Activated naive CD4-positive, alpha-beta T cell treated with anti-CD3 and anti-CD28 coated beads for 36 hours (primary cell): Measurements from ENCODE around the gene NCKAP5. TPM values are rescaled to one million over a fixed set of nuclear protein-coding genes. Genes with fewer than 3 reads are reported as not detected.

Source experiments
- CTCF ChIA-PET: fragments of 350-600 bp; sonication (Branson Sonifier 250); formaldehyde crosslinking; loops from one replicate; lab custom pipeline; 2021; ENCODE audit warnings: antibody characterized with exemption; lab: Charles Lee
- DNase-seq: peaks from one replicate; pipeline ENCODE4 v3.0.0-alpha.2; 2020
- H3K27ac Mint-ChIP-seq: one replicate; pipeline ENCODE4 v1.8.0; 2021; ENCODE audit warnings: mild to moderate bottlenecking, mixed read lengths
- H3K27me3 Mint-ChIP-seq: one replicate; pipeline ENCODE4 v1.8.0; 2021; ENCODE audit warnings: low read depth, mixed read lengths
- H3K36me3 Mint-ChIP-seq: one replicate; pipeline ENCODE4 v1.8.0; 2021; ENCODE audit warnings: low read depth, mixed read lengths
- H3K4me1 Mint-ChIP-seq: one replicate; pipeline ENCODE4 v1.8.0; 2021; ENCODE audit warnings: low read depth, mixed read lengths
- H3K4me3 Mint-ChIP-seq: one replicate; pipeline ENCODE4 v1.8.0; 2021; ENCODE audit warnings: mild to moderate bottlenecking, moderate library complexity, mixed read lengths
- H3K9me3 Mint-ChIP-seq: one replicate; pipeline ENCODE4 v1.8.0; 2021; ENCODE audit warnings: mixed read lengths
- intact Hi-C: fragments of 100-400 bp; cut with micrococcal nuclease; formaldehyde crosslinking; loops from one replicate; pipeline ENCODE4 v1.15.1; 2023
- total RNA-seq, 2 experiments: library from RNA; stranded (reverse); gene quantifications; one replicate each; pipeline ENCODE4 v1.2.3, GENCODE V29; 2021

NCKAP5 gene
- total RNA-seq, 2 experiments from 2014 or later: not detected

DNA sequence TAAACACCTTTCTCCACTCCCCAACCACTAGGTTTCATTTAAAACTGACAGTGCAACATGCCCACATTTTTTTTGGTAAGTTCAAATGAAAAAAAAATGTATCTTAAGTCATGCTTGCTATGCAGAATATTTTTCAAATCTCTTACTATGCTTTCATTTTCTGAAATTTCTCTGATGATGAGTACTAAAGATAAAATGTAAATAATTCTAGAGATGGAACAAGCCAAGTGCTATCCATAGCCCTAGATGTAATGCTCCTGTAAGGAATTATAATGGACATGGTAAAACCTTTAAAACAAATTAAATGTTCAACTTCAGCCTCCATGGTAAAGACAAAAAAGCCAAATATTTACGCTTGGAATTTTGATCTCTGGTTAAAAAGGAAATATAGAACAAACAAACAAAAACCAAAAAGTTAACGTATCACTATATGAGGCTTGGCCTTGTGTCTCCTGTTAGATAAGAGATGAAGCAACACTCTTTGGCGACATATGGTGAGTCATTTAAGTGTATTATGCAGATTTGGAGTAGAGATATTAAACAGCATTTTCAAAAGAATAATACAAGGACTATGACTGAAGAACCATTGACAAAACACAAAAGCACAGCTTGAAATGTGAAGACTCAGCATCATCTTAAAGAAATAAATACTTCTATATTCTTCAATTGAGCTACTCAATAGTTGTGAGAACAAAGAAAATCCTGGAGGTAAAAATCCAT is 506.2 kb downstream of the NCKAP5 start:
- H3K36me3 Mint-ChIP-seq: no peaks in the 10 kb centered on the region
- CTCF ChIA-PET: no interaction called here
- no peak overlapping the region for H3K4me3 Mint-ChIP-seq
- DNase-seq: no peak
- H3K4me1 Mint-ChIP-seq: no peaks in the 10 kb centered on the region
- intact Hi-C loops: no loop called here
- no peak overlapping the region for H3K27ac Mint-ChIP-seq
- no peaks in the 10 kb centered on the region for H3K27me3 Mint-ChIP-seq
- peaks cover 3% of the 10 kb centered on the region for H3K9me3 Mint-ChIP-seq

GRCh38 chr2:133054297-133054696 is 514.0 kb downstream of the NCKAP5 start:
- Mint-ChIP-seq H3K9me3 (peaks cover 3% of the 10 kb centered on the region), H3K27ac (no peak overlapping the region), H3K27me3 (no peaks in the 10 kb centered on the region), H3K4me3 (no peak overlapping the region), H3K36me3 (no peaks in the 10 kb centered on the region), H3K4me1 (no peaks in the 10 kb centered on the region)
- CTCF ChIA-PET: no interaction called here
- no peak for DNase-seq
- intact Hi-C loops: no loop called here

GRCh38 chr2:133053541-133053940 is 514.7 kb downstream of the NCKAP5 start:
- Mint-ChIP-seq H3K4me1 (no peaks in the 10 kb centered on the region), H3K36me3 (no peaks in the 10 kb centered on the region), H3K27ac (no peak overlapping the region), H3K9me3 (peaks cover 3% of the 10 kb centered on the region), H3K27me3 (no peaks in the 10 kb centered on the region), H3K4me3 (no peak overlapping the region)
- intact Hi-C loops: no loop called here
- CTCF ChIA-PET: no interaction called here
- no peak for DNase-seq

- Mint-ChIP-seq H3K27ac (no peak overlapping the region), H3K27me3 (no peaks in the 10 kb centered on the region), H3K4me1 (no peaks in the 10 kb centered on the region), H3K4me3 (no peak overlapping the region), H3K9me3 (no peaks in the 10 kb centered on the region), H3K36me3 (no peaks in the 10 kb centered on the region)
- DNase-seq: no peak
- intact Hi-C loops: no loop called here
- CTCF ChIA-PET: no interaction called here
Measured at GRCh38 chr2:133045787-133046186, 522.5 kb downstream of the NCKAP5 start.

DNA sequence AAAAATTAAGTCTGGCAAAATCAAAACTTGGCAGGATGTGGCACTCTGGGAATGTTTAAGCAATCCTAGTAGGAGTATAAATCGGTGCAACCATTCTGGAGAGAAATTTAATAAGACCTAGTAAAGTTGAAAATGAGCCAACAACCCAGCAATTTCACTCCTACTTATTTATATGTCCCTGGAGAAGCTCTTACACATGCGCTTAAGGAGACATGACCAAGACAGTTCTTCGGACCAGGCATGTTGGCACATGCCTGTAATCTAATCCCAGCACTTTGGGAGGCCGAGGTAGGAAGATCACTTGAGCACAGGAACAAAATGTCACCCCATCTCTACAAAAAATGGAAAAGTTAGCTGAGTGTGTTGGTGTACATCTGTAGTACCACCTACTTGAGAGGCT is 523.7 kb downstream of the NCKAP5 start:
- intact Hi-C loops: no loop called here
- H3K4me1 Mint-ChIP-seq: no peaks in the 10 kb centered on the region
- no peak overlapping the region for H3K27ac Mint-ChIP-seq
- H3K36me3 Mint-ChIP-seq: no peaks in the 10 kb centered on the region
- no peak overlapping the region for H3K4me3 Mint-ChIP-seq
- H3K27me3 Mint-ChIP-seq: no peaks in the 10 kb centered on the region
- H3K9me3 Mint-ChIP-seq: no peaks in the 10 kb centered on the region
- CTCF ChIA-PET: no interaction called here
- DNase-seq: no peak

DNA sequence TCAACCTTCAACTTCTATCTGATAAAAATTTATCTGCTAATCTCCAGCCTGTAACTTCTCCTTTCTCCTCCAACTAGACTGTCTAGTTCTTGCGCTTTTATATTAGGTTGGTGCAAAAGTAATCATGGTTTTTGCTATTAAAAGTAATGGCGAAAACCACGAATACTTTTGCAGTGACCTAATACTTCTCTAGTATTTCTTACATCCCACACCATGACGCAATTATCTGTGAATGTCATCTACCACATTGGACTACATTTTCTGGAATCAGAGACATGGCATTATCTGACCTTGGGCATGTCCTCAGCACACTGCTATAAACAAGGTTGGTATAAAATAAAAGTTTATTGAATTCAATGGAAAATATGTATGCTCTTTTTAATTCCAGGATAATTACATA is 528.1 kb downstream of the NCKAP5 start:
- H3K27me3 Mint-ChIP-seq: no peaks in the 10 kb centered on the region
- intact Hi-C loops: no loop called here
- no peaks in the 10 kb centered on the region for H3K4me1 Mint-ChIP-seq
- no peak overlapping the region for H3K4me3 Mint-ChIP-seq
- no peaks in the 10 kb centered on the region for H3K36me3 Mint-ChIP-seq
- H3K27ac Mint-ChIP-seq: no peak overlapping the region
- H3K9me3 Mint-ChIP-seq: peaks cover 13% of the 10 kb centered on the region
- CTCF ChIA-PET: no interaction called here
- no peak for DNase-seq

- no peaks in the 10 kb centered on the region for H3K27me3 Mint-ChIP-seq
- no peaks in the 10 kb centered on the region for H3K36me3 Mint-ChIP-seq
- peaks cover 14% of the 10 kb centered on the region for H3K9me3 Mint-ChIP-seq
- H3K4me1 Mint-ChIP-seq: no peaks in the 10 kb centered on the region
- CTCF ChIA-PET: no interaction called here
- no peak overlapping the region for H3K27ac Mint-ChIP-seq
- DNase-seq: no peak
- intact Hi-C loops: no loop called here
- H3K4me3 Mint-ChIP-seq: no peak overlapping the region
Measured at GRCh38 chr2:133039531-133039930, 528.7 kb downstream of the NCKAP5 start.

- CTCF ChIA-PET: no interaction called here
- Mint-ChIP-seq H3K27ac (no peak overlapping the region), H3K36me3 (no peaks in the 10 kb centered on the region), H3K9me3 (peaks cover 2% of the 10 kb centered on the region), H3K4me1 (no peaks in the 10 kb centered on the region), H3K27me3 (peaks cover 2% of the 10 kb centered on the region), H3K4me3 (no peak overlapping the region)
- intact Hi-C loops: no loop called here
- no peak for DNase-seq
Measured at GRCh38 chr2:133026536-133027177, 541.6 kb downstream of the NCKAP5 start.

DNA sequence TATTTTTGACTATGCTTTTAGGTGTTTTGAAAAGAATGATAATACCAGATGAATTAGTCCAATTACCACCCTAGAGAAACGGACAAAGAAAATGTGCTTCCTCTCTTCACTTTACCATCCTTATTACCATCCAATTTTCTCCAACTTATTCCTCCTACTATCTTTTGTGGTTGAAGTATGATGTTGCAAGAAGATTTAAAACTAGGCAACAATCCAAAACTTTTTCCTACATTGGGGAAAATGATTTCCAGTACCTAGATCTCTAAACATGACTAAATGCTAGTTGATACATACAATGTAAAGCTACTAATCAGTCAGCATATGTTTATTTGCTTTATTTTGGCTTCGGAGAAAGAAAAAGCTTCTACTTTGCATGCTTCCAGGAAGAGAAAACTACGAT is 543.3 kb downstream of the NCKAP5 start:
- H3K36me3 Mint-ChIP-seq: no peaks in the 10 kb centered on the region
- H3K27ac Mint-ChIP-seq: no peak overlapping the region
- CTCF ChIA-PET: no interaction called here
- DNase-seq: no peak
- intact Hi-C loops: no loop called here
- H3K4me1 Mint-ChIP-seq: no peaks in the 10 kb centered on the region
- H3K4me3 Mint-ChIP-seq: no peak overlapping the region
- H3K9me3 Mint-ChIP-seq: peaks cover 2% of the 10 kb centered on the region
- no peaks in the 10 kb centered on the region for H3K27me3 Mint-ChIP-seq

DNA sequence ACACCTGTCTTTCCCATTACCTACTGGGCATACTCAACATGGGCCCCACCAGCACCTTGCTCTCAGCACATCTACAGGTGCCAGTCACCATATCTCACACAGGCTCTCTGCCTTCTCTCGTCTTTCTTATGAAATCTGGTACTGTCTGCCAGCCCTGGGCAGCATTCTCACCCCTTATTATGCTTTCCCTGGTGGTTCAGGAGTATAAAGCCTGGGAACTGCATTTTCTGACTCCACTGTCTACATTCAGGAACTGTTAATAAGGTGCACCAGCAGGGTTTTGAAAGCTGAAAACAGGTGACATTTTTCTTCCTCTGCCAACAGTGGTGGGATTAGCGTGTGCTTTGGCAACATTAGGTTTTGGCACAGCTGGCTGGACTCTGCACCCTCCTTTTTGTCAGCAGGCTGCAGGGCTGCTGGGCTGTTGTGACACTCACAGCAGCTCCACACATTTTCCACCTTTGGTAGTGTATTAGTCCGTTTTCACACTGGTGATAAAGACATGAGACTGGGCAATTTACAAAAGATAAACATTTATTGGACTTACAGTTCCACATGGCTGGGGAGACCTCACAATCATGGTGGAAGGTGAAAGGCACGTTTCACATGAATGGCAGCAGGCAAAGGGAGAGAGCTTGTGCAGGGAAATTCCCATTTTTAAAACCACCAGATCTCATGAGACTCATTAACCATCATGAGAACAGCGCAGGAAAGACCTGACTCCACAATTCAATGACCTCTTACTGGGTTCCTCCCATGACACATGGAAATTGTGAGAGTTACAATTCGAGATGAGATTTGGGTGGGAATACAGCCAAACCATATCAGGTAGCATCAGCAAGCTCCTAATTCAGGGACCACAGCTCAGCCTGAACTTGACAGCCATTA is 555.2 kb downstream of the NCKAP5 start:
- intact Hi-C loops: no loop called here
- Mint-ChIP-seq H3K36me3 (no peaks in the 10 kb centered on the region), H3K4me3 (no peak overlapping the region), H3K9me3 (no peaks in the 10 kb centered on the region), H3K27ac (no peak overlapping the region), H3K4me1 (no peaks in the 10 kb centered on the region), H3K27me3 (no peaks in the 10 kb centered on the region)
- CTCF ChIA-PET: no interaction called here
- DNase-seq: no peak

DNA sequence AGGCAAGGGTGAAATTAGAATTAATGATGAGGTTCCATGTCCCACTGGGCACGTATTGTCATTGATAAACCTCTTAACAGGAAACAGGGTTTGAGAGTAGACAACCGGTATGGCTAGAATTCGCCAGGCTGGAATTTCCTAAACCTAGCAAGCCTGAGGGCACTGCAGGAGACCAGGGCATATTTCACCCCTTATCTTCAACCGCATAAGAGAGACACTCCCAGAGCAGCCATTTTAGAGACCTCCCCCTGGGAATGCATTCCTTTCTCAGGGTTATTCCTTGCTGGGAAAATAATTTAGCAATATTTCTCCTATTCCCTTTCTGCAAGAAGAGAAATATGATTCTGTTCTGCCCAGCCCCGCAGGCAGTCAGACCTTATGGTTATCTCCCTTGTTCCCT is 563.6 kb downstream of the NCKAP5 start:
- intact Hi-C loops: no loop called here
- no peak for DNase-seq
- CTCF ChIA-PET: no interaction called here
- Mint-ChIP-seq H3K36me3 (no peaks in the 10 kb centered on the region), H3K4me1 (no peaks in the 10 kb centered on the region), H3K9me3 (peaks cover 9% of the 10 kb centered on the region), H3K27ac (no peak overlapping the region), H3K4me3 (no peak overlapping the region), H3K27me3 (no peaks in the 10 kb centered on the region)

DNA sequence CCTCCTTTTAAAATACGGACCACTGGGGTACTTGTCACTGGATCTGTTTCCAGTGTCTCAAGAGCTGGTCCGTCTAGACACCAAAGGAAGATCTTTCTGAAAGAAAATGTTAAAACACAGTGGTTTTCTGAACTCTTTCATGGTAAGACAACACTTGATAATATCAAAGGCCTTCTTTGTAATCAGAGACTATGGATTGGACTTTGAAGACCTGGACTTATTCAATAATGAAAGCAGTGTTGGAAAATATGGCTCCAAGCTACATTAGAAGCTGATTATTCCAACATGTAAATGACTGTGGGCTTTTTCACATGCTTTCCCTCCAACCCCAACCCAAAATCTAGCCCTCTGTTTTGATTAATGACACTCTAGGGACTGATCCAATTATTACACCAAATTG is 568.8 kb downstream of the NCKAP5 start:
- peaks cover 2% of the 10 kb centered on the region for H3K9me3 Mint-ChIP-seq
- H3K4me3 Mint-ChIP-seq: no peak overlapping the region
- CTCF ChIA-PET: no interaction called here
- intact Hi-C loops: no loop called here
- H3K4me1 Mint-ChIP-seq: no peaks in the 10 kb centered on the region
- H3K36me3 Mint-ChIP-seq: no peaks in the 10 kb centered on the region
- no peaks in the 10 kb centered on the region for H3K27me3 Mint-ChIP-seq
- no peak overlapping the region for H3K27ac Mint-ChIP-seq
- no peak for DNase-seq
